Measurements from ENCODE around the gene PIK3C2G.

The PIK3C2G gene

DNA sequence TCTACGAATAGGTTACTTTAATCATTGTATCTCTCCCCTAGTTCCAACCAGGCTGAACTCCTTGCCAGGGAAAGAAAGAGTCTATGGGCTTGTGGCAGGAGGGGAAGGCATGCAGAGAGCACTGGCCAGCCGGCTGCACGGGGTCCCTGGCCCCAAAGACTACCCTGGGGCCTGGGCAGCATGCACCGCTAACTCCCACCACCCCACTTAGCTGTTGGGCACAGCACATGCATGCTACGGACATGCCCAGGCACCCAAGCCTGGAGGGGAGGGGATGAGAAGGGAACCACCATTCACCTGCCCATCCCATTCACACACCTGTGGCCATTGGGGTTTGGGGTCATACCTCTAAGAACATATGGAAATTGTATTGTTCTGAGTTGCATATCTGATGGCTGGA, 94.1 kb downstream of the PIK3C2G start:
- DNase-seq: no peak

DNA sequence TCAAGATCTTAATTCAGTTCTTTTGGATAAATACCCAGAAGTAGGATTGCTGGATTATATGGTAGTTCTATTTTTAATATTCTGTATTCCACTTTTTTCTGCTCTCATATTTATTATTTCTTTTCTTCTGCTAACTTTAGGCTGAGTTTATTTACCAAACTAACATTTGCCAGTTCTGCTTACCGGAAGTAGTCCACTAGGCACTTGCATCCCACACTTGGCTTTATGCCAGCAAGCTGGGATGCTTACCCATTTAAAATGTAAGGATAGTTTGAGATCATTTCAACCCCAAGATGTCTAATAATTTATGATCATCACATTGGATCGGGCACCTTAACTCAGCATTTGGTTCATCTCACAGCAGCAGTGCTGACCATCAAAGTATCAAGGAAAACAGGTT, 96.8 kb downstream of the PIK3C2G start:
- no peak for DNase-seq

DNA sequence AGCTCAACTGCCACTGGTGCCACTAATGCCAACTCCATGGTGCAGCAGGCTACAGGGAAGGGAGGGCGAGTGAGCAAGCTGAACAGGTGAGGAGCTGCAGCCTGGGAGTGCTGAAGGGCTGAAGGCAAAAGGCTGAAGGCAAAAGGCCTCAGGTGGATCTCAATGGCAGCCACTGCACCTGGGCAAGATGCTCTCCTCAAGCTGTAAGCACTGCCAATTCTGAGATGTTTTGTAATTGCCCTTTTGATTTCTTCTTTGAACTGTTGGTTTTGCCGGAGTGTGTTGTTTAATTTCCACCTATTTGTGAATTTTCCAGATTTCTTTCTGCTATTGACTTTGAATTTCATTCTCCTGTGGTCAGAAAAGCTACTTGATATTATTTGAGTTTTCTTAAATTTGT, 97.6 kb downstream of the PIK3C2G start:
- DNase-seq: peak; percentile 23

DNA sequence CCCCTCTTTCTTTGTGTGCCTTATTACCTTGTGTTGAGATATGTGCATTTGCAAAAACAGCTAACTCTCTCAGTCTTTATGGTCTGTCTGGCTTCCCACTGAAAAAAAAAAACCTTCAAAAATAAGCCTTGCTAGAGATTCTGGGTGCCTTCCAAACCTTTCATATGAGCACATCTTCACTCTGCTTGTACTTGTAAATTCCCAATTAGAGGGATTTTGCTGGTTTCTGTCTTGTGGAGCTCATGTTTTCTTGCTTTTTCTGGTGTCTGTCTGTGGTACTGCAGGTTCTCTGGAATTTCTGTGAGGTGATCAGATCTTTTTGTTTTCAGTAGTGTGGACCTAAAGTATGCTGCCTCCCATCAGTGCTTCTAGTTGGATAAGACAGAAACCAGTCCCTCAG, 100.1 kb downstream of the PIK3C2G start:
- no peak for DNase-seq

DNA sequence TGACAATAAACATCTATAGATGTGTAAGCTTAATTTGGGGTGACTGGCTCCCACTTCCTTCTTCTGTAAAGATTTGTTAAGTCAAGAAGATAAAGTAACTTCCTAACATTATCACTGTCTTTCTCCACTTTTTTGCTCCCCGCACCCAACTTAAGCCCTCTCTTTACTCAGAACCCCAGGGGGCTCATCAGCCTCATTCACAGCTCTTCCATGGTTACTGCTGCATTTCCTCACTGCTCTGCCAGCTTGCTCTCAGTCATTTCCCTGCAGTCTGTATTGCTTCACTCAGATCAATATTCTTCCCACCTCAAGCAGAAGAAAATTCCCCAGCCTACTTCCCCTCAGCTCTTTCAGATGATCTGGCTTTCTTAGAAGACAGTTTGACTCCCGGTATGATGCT, 102.0 kb downstream of the PIK3C2G start:
- DNase-seq: no peak

DNA sequence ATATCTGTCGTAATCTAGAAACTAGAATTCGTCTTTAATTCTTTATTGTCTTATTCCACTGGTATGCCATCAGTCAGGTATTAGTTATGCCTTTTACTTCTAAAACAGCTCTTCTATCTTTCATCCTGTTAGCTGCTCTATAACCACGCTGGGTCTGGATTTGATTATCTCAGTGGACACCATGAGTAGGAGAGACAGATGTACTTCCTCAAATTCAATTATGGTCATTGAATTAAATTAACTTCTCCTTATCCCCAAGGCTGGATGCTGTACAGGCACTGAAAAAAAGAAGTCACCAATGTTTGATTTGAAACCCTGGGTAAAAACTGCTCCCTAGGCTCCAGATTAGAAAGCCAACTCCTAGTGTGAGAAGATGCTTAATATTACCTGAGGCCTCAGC, 107.3 kb downstream of the PIK3C2G start:
- no peak for DNase-seq

DNA sequence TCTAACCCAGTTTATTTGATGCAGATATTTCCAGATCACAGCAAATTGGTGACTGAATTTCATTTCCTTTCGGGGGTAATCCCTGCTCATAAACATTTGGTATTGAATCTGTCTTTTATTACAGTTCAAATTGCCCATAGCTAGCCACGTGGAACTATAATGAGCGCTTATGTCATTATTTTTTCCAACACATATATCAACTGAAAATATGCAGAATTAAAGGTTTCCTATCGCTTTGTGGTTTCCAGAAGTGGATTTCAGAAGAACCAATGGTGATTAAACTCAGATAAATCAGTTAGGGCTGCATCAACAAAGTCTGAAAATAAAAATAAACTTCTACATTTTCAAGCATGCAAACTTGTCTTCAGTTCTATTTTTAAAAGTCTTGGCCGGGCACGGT, 111.9 kb downstream of the PIK3C2G start:
- no peak for DNase-seq

DNA sequence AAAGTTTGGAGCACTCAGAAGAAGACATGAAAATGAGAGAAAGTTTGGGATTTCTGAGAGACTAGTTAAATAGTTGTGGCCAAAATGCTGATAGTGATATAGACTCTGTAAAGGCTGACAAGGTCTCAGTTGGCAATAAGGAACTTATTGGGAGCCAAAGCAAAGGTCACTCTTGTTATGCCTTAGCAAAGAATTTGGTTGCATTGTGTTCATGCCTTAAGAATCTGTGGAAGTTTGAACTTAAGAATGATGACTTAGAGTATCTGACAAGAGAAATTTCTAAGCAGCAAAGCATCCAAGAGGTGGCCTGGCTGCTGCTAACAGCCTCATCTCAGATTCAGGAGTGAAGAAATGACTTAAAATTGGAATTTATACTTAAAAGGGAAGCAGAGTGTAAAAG, 113.8 kb downstream of the PIK3C2G start:
- no peak for DNase-seq

DNA sequence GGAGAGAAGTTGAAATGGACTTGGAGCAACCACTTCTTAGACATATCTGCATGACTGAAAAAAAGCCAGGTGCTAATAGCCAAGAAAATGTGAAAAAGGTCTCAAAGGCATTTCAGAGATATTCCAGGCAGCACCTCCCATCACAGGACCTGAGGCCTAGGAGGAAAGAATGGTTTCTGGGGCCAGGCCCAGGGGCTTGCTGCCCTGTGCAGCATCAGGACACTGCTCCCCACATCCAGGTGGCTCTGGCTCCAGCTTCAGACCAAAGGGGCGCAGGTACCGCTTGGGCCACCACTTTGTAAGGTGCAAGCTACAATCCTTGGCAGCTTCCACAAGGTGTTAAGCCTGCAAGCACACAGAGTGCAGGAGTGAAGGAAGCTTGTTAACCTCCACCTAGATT, 114.3 kb downstream of the PIK3C2G start:
- DNase-seq: no peak

DNA sequence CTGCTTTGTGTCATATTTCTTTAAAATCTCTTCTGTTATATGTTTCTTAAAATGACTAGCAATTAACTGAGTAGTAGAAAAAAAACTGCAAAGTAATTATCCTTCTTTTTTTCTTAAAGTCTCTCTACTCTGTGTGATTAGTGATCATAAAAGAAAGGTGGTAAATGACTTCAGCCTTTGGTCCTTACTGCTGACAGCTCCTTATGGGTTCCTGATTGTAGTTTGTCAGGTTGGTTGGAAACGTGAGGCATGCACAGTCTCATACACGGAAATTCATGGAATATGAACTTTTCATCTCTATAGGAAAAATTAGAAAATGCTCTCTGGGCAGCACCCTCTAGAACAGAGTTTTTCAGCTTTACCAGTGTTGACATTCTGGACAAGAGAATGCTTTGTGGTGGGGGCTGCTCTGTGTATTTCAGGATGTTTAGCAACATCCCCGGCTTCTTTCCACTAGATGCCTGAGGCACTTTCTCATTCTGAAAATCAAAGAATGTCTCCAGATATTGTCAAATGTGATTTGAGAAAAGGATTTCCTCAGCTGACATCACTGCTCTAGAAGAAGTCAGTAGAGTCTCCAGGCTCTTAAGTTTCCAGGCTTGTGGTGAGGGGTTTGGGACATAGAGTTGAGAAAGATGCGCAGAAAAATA, 121.0 kb downstream of the PIK3C2G start:
- no peak for DNase-seq

DNA sequence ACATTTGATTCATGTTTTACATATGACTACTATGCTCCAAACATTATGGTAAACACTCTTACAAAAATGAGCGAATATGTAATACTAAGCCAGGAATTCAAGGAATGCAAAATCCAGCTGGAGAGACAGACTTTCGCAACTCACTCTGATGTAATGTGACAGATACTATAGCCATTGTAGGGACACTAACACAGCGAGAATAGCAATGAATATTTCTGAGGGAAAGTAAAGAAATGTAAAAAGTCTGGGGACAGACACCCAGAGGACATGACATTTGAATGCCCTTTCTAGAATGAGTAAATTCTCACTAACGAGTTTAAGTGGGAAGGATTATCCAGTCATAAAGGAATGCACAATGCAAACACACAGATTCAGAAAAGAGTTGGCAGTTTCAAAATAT, 121.9 kb downstream of the PIK3C2G start:
- DNase-seq: no peak

DNA sequence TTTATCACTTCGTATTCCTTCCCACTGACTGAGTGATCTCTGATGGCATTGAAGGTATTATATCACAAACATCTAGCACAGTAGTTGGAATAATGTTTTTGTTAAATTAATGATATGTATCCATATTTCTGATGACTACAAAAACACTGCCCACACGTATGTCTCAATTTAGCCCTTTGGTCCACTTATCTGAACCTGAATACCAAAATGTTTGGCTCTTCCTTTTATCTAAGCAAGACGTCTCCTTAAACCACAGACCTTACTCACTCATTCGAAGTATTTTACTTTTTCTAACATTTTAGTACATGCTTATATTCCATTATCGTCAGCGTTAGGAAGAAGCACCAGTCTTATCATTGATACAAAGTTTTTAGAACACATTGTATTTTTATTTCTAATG, 126.4 kb downstream of the PIK3C2G start:
- DNase-seq: no peak

DNA sequence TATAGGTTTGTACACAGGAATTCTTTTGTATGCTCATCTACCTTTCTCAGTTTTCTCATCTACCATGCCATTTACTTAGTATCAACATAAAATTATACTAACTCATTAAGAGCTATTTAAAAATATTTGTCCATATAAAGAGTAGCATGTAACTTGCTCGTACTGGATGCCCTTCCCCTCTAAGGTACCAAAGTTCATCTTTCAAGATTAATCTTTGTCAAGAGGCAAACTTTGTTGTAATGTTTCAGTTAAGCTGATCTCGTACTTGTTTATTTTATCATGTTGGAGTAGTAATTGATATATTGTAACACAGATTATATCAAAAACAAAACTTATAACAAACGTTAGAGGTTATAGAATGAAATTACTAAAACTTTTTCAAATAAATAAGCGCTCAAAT, 128.5 kb downstream of the PIK3C2G start:
- DNase-seq: no peak

DNA sequence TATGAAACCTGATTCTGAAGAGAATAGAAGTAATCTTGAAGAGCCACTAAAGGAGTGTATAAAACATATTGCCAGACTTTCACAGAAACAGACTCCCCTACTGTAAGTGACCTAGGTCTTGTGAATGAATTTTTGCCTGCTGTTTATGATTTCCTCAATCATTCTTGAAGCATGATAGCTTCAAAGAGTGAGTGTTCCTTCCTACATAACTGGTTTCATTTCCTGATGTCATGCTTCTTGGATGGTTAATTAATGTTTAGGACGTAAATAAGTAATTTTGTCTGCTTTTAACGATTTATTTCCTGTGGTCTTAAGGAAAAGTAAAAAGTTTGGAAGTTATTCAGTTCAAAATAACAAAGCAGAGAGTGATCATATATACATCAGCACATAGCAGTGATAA, 129.8 kb downstream of the PIK3C2G start:
- no peak for DNase-seq

DNA sequence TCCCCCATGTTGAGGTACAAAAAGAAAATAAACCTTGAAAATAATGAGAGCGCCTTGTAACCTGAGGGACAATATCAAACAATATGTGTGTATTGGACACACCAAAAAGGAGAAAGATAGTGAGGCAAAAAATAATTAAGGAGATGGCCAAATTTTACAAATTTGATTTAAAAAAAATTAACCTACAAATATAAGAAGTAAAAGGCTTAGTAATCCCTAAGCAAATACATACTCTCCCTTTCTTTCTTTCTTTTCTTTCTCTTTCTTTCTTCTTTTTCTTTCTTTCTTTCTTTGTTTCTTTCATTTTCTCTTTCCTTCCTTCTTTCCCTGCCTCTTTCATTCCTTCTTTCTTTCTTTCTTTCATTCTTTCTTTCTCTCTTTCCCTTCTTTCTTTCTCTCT, 133.4 kb downstream of the PIK3C2G start:
- no peak for DNase-seq

DNA sequence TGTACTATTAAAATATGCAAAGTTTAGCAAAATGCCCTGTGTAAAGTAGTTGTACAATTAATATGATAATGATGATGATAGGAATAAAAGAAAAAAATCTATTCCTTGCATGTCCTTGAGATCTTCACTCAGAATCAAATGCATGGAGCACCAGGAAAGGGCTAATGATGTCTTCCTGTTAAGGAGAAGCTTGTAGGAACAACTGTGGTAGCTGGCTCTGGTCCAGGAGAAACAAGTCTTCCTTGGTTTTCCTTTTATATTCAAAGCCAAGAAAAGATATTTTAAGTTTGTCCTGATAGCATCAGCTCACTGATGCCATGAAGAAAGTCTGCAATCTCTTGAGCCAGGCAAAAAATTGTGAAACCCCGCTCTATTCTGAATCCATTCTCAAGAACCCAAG, 138.9 kb downstream of the PIK3C2G start:
- no peak for DNase-seq

DNA sequence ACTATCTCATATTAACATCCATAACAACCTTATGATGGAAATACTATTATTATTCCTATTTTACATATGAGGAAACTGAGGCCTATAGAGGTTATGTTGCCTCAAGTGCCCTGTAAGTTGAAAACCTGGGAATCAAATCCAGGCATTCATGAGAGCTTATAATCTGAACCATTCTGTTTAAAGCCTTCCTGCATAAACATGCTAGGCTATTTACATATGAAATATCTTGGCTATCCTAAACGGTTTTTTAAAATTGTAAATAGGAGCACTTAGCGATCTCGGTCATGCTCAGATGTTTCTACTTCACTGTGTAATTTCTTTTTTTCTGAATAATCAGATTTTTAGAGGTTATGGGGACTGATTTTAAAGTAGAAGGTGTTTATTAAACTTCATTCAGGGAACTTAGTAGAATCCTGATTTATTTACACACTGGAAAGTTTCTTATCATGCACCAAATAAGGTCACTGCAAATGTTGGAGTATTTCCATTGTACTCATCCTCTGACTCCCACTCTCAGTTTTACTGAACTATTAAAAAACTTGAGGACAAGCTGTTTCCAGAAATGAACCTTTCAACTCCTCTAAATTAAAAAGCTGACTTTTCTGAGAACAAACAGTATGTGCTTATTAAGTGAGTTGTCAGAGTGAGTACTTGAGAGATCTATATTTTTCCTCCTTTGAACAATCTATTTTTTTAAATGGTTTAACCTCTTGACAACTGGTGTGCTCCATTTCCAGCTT, 141.7 kb downstream of the PIK3C2G start:
- DNase-seq: no peak

DNA sequence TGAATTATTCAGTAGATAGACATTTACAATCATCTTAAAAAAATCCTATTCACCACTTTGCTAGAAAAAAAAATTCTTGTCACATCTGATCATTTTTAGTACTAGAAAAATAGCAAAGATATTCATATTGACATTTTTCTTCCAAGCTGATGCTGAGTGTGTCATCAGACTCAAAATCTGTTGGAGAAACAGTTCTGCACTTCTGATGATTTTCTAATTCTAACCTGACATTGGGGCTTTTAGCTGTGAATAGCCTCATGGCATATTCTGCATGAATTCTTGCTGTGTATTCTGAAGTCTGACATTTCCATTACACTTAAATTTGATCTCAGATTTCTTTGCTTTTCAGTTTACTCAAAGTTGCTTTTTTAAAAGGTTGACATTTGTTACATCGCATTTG, 150.1 kb downstream of the PIK3C2G start:
- DNase-seq: no peak

DNA sequence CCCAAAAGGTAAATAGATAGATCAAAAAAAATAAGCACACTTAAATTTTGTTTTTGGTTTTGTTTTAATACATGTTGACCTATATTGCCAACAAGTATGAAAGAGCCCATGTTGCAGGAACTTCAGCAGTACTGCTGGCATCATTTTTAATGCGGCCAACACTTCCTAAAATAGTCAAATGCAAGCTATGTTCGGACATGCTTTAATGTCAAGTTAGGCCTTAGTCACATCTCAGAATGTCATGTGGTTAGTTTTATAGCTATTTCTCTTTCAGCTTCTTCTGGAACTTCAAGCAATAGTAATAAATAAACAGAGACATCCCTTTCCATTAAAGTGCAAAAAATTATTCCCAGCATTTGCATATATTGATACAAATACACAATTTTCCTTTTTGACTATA, 153.4 kb downstream of the PIK3C2G start:
- no peak for DNase-seq

DNA sequence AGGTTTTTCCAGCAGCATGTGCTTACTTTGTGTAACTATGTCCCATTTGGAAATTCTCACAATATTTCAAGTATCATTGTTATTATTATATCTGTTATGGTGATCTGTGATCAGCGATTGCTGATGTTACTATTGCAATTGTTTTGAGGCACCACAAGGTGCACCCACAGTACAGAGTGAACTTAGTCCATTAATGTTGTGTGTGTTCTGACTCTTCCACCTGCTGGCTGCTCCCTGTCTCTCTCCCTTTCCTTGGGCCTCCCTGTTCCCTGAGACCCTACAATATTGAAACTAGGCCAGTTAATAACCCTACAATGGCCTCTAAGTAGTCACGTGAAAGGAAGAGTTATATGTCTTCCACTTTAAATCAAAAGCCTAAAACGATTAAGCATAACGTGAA, 153.9 kb downstream of the PIK3C2G start:
- no peak for DNase-seq

DNA sequence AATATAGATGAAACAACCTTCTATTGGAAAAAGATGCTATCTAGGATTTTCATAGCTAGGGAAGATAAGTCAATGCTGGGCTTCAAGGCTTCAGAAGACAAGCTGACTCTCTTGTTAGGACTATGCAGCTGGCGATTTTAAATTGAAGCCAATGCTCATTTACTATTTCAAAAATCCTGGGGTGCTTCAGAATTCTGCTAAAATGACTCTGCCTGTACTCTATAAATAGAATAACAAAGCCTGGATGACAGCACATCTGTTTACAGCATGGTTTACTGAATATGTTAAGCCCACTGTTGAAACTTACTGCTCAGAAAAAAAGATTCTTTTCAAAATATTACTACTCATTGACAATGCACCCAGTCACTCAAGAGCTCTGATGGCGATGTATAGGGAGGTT, 155.1 kb downstream of the PIK3C2G start:
- DNase-seq: no peak

DNA sequence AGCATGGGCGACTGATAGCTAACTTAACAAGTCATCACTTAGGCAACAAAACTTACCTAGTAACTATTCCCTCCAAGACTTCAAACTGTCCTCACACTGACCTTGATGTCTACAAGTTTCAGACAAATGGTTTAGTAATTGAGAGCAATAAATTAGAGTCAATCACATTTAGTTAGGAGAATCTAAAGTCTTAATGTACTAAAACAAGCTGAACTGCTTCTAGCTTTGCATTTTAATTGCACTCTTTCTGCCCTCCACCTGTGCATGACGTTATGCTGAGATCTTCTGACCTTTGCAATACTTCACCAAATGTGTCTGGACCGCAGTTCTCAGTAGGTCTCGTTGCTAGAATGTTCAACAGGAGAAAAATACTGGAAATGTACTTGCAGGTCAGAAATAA, 158.0 kb downstream of the PIK3C2G start:
- no peak for DNase-seq

DNA sequence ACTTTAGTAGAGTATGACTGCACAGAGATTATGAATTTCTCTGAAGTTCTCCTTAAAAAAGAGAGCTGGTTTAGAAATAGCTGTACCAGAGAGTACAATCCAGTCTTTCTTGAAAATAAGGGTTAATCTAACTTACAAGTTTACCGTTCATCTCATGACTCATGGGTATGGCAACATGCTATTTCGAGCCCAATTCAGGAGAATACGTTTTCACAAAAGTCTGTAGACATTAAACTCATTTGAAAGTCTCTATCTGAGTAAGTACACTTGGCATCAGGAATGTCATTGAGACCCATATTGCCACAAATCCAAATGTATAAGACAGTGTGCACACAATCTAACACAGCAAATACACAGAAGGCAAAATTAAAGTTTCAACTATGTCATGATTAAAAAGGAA, 160.5 kb downstream of the PIK3C2G start:
- DNase-seq: no peak

DNA sequence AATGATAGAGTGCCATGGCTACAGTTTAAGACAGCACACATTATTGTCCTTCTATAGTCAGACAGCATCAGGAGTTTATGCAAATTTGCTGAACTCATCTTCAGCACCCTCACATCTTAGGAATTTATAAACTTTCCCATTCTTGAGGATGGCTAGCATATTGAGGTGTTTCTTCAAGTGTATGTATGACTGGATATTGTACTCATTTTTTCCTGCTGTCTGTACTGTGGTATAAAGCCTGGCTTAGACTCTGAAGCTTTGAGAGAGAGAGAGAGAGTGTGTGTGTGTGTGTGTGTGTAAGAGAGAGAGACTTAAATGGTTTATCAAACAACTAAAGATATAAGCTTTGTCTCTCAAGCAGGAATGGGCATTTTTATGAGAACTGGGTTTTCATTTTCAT, 161.6 kb downstream of the PIK3C2G start:
- no peak for DNase-seq

DNA sequence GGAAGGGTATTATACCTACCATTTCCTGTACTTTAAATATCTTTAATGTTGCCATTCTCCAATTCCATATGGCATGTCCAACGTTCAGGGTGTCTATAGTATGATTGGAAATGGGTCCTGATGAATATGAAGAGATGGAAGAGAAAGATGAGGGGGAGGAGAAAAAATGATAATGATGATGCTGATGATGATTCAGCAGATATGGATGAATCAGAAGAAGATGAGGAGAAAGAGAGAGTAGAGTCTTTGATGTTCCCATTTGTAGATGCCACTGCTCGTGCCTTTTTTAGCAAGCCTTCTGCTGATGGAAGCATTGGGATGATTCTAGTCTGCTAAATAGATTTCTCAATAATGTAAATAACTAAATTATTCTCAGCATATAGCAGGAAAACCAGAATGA, 163.5 kb downstream of the PIK3C2G start:
- DNase-seq: no peak
